Urothelium cell line (cell line): ENCODE data around the gene MIEN1.
"Not testable (repeated sequence)": the region's sequence is repeated elsewhere in the genome, so short reads cannot be mapped to it uniquely, and the experiment has no call there.

Experiments
- DNase-seq: peaks from one replicate; pipeline ENCODE4 v3.0.0; 2011; ENCODE audit warnings: low spot score, mixed read lengths
- FAIRE-seq: peaks from 2 replicates; lab custom pipeline; 2011; peaks lifted over from hg19 to GRCh38; lab: Jason Lieb, UNC

MIEN1 gene

GRCh38 chr17:39719563-39720355 is 10.6 kb downstream of the MIEN1 start:
- FAIRE-seq (no peak), DNase-seq (no peak)

- FAIRE-seq = no peak
Measured at GRCh38 chr17:39717660-39718059, 12.7 kb downstream of the MIEN1 start.

GRCh38 chr17:39716879-39717536 is 13.3 kb downstream of the MIEN1 start:
- DNase-seq (no peak), FAIRE-seq (no peak)

More at GRCh38 chr17:39717660-39718059, 12.7 kb downstream of the MIEN1 start:
- no peak for DNase-seq

- no peak for DNase-seq
- no peak for FAIRE-seq
Measured at GRCh38 chr17:39716073-39716818, 14.1 kb downstream of the MIEN1 start.

- DNase-seq (no peak), FAIRE-seq (no peak)
Measured at GRCh38 chr17:39715375-39716072, 14.8 kb downstream of the MIEN1 start.

- FAIRE-seq = no peak
Measured at GRCh38 chr17:39714234-39714633, 16.1 kb downstream of the MIEN1 start.

GRCh38 chr17:39711851-39712250 is 18.5 kb downstream of the MIEN1 start:
- no peak for FAIRE-seq
- no peak for DNase-seq

More at GRCh38 chr17:39714234-39714633, 16.1 kb downstream of the MIEN1 start:
- DNase-seq = no peak

GRCh38 chr17:39711071-39711470 is 19.3 kb downstream of the MIEN1 start:
- DNase-seq, FAIRE-seq: not testable (repeated sequence)

GRCh38 chr17:39709998-39710964 is 20.1 kb downstream of the MIEN1 start:
- no peak for DNase-seq

GRCh38 chr17:39709319-39709997 is 20.9 kb downstream of the MIEN1 start:
- no peak for FAIRE-seq
- no peak for DNase-seq

More at GRCh38 chr17:39709998-39710964, 20.1 kb downstream of the MIEN1 start:
- no peak for FAIRE-seq

- no peak for DNase-seq
Measured at GRCh38 chr17:39706921-39707337, 23.4 kb downstream of the MIEN1 start.

GRCh38 chr17:39706383-39706782 is 23.9 kb downstream of the MIEN1 start:
- DNase-seq (no peak), FAIRE-seq (no peak)

More at GRCh38 chr17:39706921-39707337, 23.4 kb downstream of the MIEN1 start:
- FAIRE-seq = no peak

GRCh38 chr17:39705786-39706348 is 24.5 kb downstream of the MIEN1 start:
- FAIRE-seq (no peak), DNase-seq (no peak)

GRCh38 chr17:39704821-39705551 is 25.3 kb downstream of the MIEN1 start:
- FAIRE-seq = no peak
- DNase-seq = no peak

GRCh38 chr17:39703913-39704312 is 26.4 kb downstream of the MIEN1 start:
- FAIRE-seq (no peak), DNase-seq (no peak)

- FAIRE-seq (no peak), DNase-seq (no peak)
Measured at GRCh38 chr17:39702901-39703893, 27.1 kb downstream of the MIEN1 start.
